Thoracic aorta (tissue), 2 donors: ENCODE data around the gene BCKDK. TPM values are rescaled to one million over a fixed set of nuclear protein-coding genes. Genes with fewer than 3 reads are reported as not detected.

Experiments
- ATAC-seq: fragments of 150-250 bp; one replicate; pipeline ENCODE4 v1.8.0; 2017; ENCODE audit warnings: low read depth; ENCODE audit not compliant: insufficient number of reproducible peaks, low FRiP score
- DNase-seq: peaks from one replicate; pipeline ENCODE4 v3.0.0-alpha.2; 2020; ENCODE audit warnings: low spot score
- H3K27ac ChIP-seq, 2 donors: fragments of 200-600 bp; sonication (generic); 1 replicate in 1 of 2; 2 replicates in 1 of 2; pipeline ENCODE4 v1.5.1; 2016; ENCODE audit warnings: mild to moderate bottlenecking in 2 of 2, moderate library complexity in 2 of 2
- H3K27me3 ChIP-seq: fragments of 200-600 bp; sonication (generic); replicated peaks from 2 replicates; pipeline ENCODE4 v1.6.0; 2016; ENCODE audit warnings: mild to moderate bottlenecking; ENCODE audit not compliant: insufficient read depth
- H3K36me3 ChIP-seq: fragments of 200-600 bp; sonication (generic); one replicate; pipeline ENCODE4 v1.5.1; 2016
- H3K4me1 ChIP-seq, 2 donors: fragments of 200-600 bp; sonication (generic); 1 replicate in 1 of 2; 2 replicates in 1 of 2; pipeline versions ENCODE4 v1.5.1 to v1.6.0; 2016; ENCODE audit warnings: low read depth in 2 of 2, mild to moderate bottlenecking in 1 of 2; ENCODE audit not compliant: control insufficient read depth in 1 of 2
- H3K4me3 ChIP-seq: fragments of 200-600 bp; sonication (generic); 2 replicates; pipeline ENCODE4 v1.5.1; 2016; ENCODE audit warnings: mild to moderate bottlenecking
- H3K9me3 ChIP-seq: fragments of 200-600 bp; sonication (generic); 2 replicates; pipeline ENCODE4 v1.5.1; 2016
- total RNA-seq, 2 donors: library from RNA; depleted of rRNA; stranded (reverse); fragments of >200 nt; gene quantifications; one replicate each; pipeline versions ENCODE4 v1.1.0 to v1.2.3, GENCODE V29; 2016
- TF ChIP-seq, protein P1 (sequence below): fragments of 200-600 bp; sonication (generic); IDR thresholded peaks from one replicate; pipeline ENCODE4 v1.5.1; 2019; ENCODE audit warnings: antibody characterized with exemption

The BCKDK gene
- total RNA-seq, 2 donors from 2014 or later: 35.1 to 58.5 TPM

DNA sequence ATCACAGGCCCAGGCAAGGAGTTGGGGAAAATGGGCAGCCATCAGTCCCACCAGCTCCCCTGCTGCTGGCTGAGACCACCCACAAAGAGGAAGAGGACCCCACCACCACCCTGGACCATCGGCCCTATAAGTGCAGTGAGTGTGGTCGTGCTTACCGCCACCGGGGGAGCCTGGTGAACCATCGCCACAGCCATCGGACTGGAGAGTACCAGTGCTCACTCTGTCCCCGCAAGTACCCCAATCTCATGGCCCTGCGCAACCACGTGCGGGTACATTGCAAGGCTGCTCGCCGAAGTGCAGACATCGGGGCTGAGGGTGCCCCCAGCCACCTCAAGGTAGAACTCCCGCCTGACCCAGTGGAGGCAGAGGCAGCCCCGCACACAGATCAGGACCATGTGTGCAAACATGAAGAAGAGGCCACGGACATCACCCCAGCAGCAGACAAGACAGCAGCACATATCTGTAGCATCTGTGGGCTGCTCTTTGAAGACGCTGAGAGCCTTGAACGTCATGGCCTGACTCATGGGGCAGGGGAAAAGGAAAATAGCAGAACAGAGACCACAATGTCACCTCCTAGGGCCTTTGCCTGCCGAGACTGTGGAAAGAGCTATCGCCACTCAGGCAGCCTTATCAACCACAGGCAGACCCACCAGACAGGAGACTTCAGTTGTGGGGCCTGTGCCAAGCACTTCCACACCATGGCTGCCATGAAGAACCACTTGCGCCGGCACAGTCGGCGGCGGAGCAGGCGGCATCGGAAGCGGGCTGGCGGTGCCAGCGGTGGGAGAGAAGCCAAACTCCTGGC, 30.4 kb upstream of the BCKDK start:
- Histone ChIP-seq H3K9me3 (no peaks in the 10 kb centered on the region), H3K4me1 (peaks cover 2 to 21% of the 10 kb centered on the region in 2 donors), H3K27me3 (no peaks in the 10 kb centered on the region), H3K4me3 (no peak overlapping the region), H3K36me3 (peaks cover 56% of the 10 kb centered on the region), H3K27ac (no peak overlapping the region)
- DNase-seq (no peak), ATAC-seq (no peak)
- TF ChIP-seq, protein P1, sequence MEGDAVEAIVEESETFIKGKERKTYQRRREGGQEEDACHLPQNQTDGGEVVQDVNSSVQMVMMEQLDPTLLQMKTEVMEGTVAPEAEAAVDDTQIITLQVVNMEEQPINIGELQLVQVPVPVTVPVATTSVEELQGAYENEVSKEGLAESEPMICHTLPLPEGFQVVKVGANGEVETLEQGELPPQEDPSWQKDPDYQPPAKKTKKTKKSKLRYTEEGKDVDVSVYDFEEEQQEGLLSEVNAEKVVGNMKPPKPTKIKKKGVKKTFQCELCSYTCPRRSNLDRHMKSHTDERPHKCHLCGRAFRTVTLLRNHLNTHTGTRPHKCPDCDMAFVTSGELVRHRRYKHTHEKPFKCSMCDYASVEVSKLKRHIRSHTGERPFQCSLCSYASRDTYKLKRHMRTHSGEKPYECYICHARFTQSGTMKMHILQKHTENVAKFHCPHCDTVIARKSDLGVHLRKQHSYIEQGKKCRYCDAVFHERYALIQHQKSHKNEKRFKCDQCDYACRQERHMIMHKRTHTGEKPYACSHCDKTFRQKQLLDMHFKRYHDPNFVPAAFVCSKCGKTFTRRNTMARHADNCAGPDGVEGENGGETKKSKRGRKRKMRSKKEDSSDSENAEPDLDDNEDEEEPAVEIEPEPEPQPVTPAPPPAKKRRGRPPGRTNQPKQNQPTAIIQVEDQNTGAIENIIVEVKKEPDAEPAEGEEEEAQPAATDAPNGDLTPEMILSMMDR: no peak

DNA sequence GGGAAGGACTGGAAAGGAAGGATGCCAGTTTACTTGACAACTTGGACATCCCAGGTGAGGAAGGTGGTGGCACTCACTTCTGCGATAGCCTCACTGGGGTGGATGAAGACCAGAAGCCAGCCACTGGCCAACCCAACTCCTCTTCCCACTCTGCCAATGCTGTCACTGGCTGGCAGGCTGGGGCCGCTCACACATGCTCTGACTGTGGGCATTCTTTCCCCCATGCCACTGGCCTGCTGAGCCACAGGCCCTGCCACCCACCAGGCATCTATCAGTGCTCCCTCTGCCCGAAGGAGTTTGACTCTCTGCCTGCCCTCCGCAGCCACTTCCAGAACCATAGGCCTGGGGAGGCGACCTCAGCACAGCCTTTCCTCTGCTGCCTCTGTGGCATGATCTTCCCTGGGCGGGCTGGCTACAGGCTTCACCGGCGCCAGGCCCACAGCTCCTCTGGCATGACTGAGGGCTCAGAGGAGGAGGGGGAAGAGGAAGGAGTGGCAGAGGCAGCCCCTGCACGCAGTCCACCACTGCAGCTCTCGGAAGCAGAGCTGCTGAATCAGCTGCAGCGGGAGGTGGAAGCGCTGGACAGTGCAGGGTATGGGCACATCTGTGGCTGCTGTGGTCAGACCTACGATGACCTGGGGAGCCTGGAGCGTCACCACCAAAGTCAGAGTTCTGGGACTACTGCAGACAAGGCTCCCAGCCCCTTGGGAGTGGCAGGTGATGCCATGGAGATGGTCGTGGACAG, 29.4 kb upstream of the BCKDK start:
- Histone ChIP-seq H3K4me3 (no peak overlapping the region), H3K27me3 (no peaks in the 10 kb centered on the region), H3K36me3 (peaks cover 60% of the 10 kb centered on the region), H3K27ac (no peak overlapping the region), H3K9me3 (no peaks in the 10 kb centered on the region), H3K4me1 (peaks cover 2 to 20% of the 10 kb centered on the region in 2 donors)
- TF ChIP-seq, protein P1: no peak
- DNase-seq: no peak
- no peak for ATAC-seq

DNA sequence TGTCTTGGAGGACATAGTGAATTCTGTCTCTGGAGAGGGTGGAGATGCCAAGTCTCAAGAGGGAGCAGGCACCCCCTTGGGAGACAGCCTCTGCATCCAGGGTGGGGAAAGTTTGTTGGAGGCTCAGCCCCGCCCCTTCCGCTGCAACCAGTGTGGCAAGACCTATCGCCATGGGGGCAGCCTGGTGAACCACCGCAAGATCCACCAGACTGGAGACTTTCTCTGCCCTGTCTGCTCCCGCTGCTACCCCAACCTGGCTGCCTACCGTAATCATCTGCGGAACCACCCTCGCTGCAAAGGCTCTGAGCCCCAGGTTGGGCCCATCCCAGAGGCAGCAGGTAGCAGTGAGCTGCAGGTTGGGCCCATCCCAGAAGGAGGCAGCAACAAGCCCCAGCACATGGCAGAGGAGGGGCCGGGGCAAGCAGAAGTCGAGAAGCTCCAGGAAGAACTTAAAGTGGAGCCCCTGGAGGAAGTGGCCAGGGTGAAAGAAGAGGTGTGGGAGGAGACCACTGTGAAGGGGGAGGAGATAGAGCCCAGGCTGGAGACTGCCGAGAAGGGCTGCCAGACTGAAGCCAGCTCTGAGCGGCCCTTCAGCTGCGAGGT, 28.7 kb upstream of the BCKDK start:
- Histone ChIP-seq H3K9me3 (no peaks in the 10 kb centered on the region), H3K27me3 (no peaks in the 10 kb centered on the region), H3K4me1 (peaks cover 2 to 20% of the 10 kb centered on the region in 2 donors), H3K4me3 (no peak overlapping the region), H3K27ac (no peak overlapping the region), H3K36me3 (peaks cover 62% of the 10 kb centered on the region)
- no peak for DNase-seq
- TF ChIP-seq, protein P1: no peak
- no peak for ATAC-seq

DNA sequence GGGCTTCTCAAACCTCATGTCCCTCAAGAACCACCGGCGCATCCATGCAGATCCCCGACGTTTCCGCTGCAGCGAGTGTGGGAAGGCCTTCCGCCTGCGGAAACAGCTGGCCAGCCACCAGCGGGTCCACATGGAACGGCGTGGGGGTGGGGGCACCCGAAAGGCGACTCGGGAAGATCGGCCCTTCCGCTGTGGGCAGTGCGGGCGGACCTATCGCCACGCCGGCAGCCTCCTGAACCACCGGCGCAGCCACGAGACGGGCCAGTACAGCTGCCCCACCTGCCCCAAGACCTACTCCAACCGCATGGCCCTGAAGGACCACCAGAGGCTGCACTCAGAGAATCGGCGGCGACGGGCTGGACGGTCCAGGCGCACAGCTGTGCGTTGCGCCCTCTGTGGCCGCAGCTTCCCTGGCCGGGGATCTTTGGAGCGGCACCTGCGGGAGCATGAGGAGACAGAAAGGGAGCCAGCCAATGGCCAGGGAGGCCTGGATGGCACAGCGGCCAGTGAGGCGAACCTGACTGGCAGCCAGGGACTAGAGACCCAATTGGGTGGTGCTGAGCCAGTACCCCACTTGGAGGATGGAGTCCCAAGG, 28.1 kb upstream of the BCKDK start:
- no peaks in the 10 kb centered on the region for H3K9me3 ChIP-seq
- TF ChIP-seq, protein P1: no peak
- peaks cover 2 to 15% of the 10 kb centered on the region in 2 donors for H3K4me1 ChIP-seq
- peaks cover 62% of the 10 kb centered on the region for H3K36me3 ChIP-seq
- H3K4me3 ChIP-seq: no peak overlapping the region
- H3K27ac ChIP-seq: no peak overlapping the region
- ATAC-seq (no peak), DNase-seq (no peak)
- H3K27me3 ChIP-seq: no peaks in the 10 kb centered on the region
